ENCODE results near the gene BANK1.

DNA sequence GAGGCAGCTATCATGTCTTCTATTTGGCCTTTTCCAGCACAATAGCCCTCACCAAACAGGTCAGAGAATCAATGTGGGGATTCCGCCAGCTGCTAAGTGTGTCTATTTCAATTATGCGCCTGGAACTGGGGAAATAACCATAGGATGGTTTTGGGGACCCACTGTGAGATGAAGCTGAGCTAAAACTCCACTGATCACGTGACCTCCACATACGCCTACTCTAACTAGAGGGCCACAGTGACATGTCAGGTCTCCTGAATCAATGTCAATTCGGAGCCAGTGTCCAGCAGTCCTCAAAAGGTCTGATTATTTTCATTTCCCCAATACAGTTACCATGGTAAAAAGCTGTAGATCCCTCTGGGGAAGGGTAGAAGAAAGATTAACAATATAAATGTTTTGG is 10.2 kb upstream of the BANK1 start:
- no peak for TF ChIP-seq CTCF (IDR thresholded peaks at IDR 0.05)
- no peak for TF ChIP-seq POLR2A (IDR thresholded peaks at IDR 0.05)
